ENCODE data around the gene DRD2. TPM values are rescaled to one million over a fixed set of nuclear protein-coding genes. Genes with fewer than 3 reads are reported as not detected.

The DRD2 gene
- total RNA-seq, 1 experiment from 2014 or later: 0.44 TPM

DNA sequence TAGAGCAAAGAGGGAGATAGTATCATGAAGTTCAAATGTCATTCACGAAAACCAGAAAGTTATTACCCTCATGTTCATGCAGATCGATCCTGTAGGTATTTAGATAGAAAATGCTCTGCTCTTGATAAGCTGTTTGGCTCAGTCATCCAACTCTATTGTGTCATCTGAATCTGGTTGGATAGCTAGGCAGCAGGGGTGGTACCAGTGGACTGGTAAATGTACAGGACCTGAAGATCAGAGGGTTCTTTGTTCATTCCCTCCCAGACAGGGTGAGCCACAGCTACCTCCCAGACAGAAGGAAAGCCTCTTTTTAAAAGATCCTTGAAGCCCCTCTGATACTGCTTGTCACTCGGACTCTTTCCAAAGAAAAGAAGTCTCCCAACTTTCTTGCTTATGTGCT, 29.8 kb upstream of the DRD2 start:
- no peaks in the 10 kb centered on the region for H3K9me3 ChIP-seq (ENCODE audit: control insufficient read depth, low read depth, low read length)
- no peak overlapping the region for H2BK12ac ChIP-seq (ENCODE audit: insufficient read length, low read depth, low read length)
- no peaks in the 10 kb centered on the region for H3K4me1 ChIP-seq (ENCODE audit: insufficient read depth, low read length)
- no CpG with 5 or more reads among the region's 3 CpGs for WGBS (ENCODE audit: extremely low coverage, insufficient read length, low lambda C conversion rate)
- H3K79me2 ChIP-seq (ENCODE audit: insufficient read depth, low read length): no peaks in the 10 kb centered on the region
- H2BK5ac ChIP-seq (ENCODE audit: insufficient read length, low read length): no peak overlapping the region
- H3K79me1 ChIP-seq (ENCODE audit: insufficient read depth, low read depth, low read length, poor library complexity, severe bottlenecking): no peaks in the 10 kb centered on the region
- no peak for DNase-seq
- no peak overlapping the region for H3K4ac ChIP-seq (ENCODE audit: low read depth, low read length)
- H3K18ac ChIP-seq (ENCODE audit: insufficient read length, low read depth, low read length): no peak overlapping the region
- H3T11ph ChIP-seq (ENCODE audit: low read length): no peak overlapping the region
- H4K91ac ChIP-seq (ENCODE audit: insufficient read length, low read depth, low read length): no peak overlapping the region
- no peaks in the 10 kb centered on the region for H3K27me3 ChIP-seq (ENCODE audit: insufficient read depth, low read length)
- TF ChIP-seq, protein P1, sequence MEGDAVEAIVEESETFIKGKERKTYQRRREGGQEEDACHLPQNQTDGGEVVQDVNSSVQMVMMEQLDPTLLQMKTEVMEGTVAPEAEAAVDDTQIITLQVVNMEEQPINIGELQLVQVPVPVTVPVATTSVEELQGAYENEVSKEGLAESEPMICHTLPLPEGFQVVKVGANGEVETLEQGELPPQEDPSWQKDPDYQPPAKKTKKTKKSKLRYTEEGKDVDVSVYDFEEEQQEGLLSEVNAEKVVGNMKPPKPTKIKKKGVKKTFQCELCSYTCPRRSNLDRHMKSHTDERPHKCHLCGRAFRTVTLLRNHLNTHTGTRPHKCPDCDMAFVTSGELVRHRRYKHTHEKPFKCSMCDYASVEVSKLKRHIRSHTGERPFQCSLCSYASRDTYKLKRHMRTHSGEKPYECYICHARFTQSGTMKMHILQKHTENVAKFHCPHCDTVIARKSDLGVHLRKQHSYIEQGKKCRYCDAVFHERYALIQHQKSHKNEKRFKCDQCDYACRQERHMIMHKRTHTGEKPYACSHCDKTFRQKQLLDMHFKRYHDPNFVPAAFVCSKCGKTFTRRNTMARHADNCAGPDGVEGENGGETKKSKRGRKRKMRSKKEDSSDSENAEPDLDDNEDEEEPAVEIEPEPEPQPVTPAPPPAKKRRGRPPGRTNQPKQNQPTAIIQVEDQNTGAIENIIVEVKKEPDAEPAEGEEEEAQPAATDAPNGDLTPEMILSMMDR (conservative IDR thresholded peaks at IDR 0.05): no peak
- H2AK5ac ChIP-seq (ENCODE audit: insufficient read length, low read length): no peak overlapping the region
- H3K9me3 Mint-ChIP-seq: no peaks in the 10 kb centered on the region
- H3K36me3 Mint-ChIP-seq (ENCODE audit: insufficient read depth in 1 of 3, low read depth in 3 of 3): no peaks in the 10 kb centered on the region
- H3K9ac ChIP-seq (ENCODE audit: extremely low read depth, insufficient read length, low read length): no peak overlapping the region
- H3K14ac ChIP-seq (ENCODE audit: insufficient read depth, low read length): no peak overlapping the region
- H2BK15ac ChIP-seq (ENCODE audit: low read depth, low read length): no peak overlapping the region
- no peaks in the 10 kb centered on the region for H4K20me1 ChIP-seq (ENCODE audit: control insufficient read depth, insufficient read depth, insufficient read length)
- peaks cover 5 to 9% of the 10 kb centered on the region in 2 experiments; a peak in 3 of 4 replicates for H3K4me1 Mint-ChIP-seq
- no peak overlapping the region for H2BK120ac ChIP-seq (ENCODE audit: low read depth, low read length, poor library complexity, severe bottlenecking)
- H3K23ac ChIP-seq (ENCODE audit: insufficient read length, low read depth, low read length): no peak overlapping the region
- H2BK20ac ChIP-seq (ENCODE audit: low read depth, low read length, poor library complexity, severe bottlenecking): no peak overlapping the region
- H3K4me2 ChIP-seq (ENCODE audit: insufficient read depth, insufficient read length, low read length): no peak overlapping the region
- H3K4me3 Mint-ChIP-seq: no peak overlapping the region
- H4K5ac ChIP-seq (ENCODE audit: insufficient read length, low read depth, low read length): no peak overlapping the region
- H3K23me2 ChIP-seq (ENCODE audit: insufficient read length, low read depth, low read length, poor library complexity, severe bottlenecking): no peaks in the 10 kb centered on the region
- peaks cover 37% of the 10 kb centered on the region for H3K27me3 Mint-ChIP-seq (ENCODE audit: low read depth)
- H3K27ac Mint-ChIP-seq: no peak overlapping the region
- no peak overlapping the region for H2AFZ ChIP-seq (ENCODE audit: low read length)
- no peak overlapping the region for H3K56ac ChIP-seq (ENCODE audit: insufficient read length, low read depth, low read length)
- H4K8ac ChIP-seq (replicated peaks; ENCODE audit: insufficient read length, low read depth, low read length): no peak overlapping the region
- no peak overlapping the region for H3K27ac ChIP-seq (ENCODE audit: insufficient read length, low read depth, low read length)

All from H9 (cell line).